ENCODE data around the gene MS4A6E.

The MS4A6E gene

DNA sequence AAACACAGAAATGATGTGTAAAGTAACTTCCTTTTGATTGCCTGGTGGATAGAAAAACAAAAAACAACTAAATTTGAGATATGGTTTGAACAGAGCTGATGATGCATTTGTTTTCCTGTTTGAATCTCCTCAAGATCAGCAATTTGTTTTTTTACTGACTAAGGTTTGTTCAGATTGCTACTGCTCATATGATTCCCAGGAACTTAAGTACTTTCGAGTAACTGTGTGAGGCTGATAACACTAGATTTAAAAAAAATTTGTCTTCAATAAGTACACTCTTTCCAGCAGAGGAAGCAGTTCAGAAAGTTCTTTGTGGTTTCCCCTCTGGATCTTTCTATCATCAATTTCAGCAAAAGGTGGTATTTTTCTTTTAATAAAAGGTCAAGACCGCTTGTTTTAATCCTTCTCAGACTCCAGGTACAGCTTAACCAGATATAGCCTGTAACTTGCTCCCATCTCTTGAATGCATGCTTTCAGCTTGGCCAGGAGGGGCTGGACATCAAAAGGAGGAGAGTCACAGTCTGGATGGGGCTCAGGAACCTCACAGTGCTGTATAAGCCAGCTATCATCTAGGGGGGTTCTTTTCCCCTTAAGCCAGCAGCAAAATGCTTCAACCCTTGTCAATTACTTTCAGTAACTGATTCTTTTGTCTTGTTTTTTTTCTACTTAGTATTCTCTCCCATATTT is 12.3 kb upstream of the MS4A6E start:
- Histone ChIP-seq H3K36me3 (ENCODE audit: insufficient read depth, low read length) (no peaks in the 10 kb centered on the region), H3K4me1 (ENCODE audit: insufficient read depth, low read length) (peaks cover 22% of the 10 kb centered on the region), H3K9me3 (ENCODE audit: low read length) (peaks cover 2% of the 10 kb centered on the region), H3K4me3 (ENCODE audit: low read length) (no peak overlapping the region), H3K27me3 (ENCODE audit: insufficient read depth, low read length) (no peaks in the 10 kb centered on the region), H2AFZ (ENCODE audit: low read depth, low read length) (no peak overlapping the region)

DNA sequence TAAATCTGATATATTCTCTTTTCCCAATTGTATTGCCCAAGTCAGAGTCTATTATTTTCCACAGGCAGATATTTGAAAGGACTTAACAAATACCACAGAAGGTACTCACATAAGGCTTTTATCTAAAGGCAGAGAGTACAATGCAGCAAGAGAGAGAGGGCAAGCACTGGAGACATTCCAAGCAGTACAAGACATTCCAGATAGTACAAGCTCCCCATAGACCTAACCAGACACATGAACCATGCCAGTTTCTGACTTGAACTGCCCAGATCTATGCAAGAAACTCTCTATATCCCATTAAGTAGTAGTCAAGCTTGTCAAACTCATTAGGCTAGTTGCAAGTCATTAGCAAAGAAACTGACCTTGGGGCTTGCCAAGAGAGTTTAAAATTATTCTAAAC is 11.2 kb upstream of the MS4A6E start:
- Histone ChIP-seq H3K4me1 (ENCODE audit: insufficient read depth, low read length) (peaks cover 15% of the 10 kb centered on the region), H3K27me3 (ENCODE audit: insufficient read depth, low read length) (no peaks in the 10 kb centered on the region), H3K9me3 (ENCODE audit: low read length) (peaks cover 2% of the 10 kb centered on the region), H3K4me3 (ENCODE audit: low read length) (no peak overlapping the region), H2AFZ (ENCODE audit: low read depth, low read length) (no peak overlapping the region), H3K36me3 (ENCODE audit: insufficient read depth, low read length) (no peaks in the 10 kb centered on the region)

DNA sequence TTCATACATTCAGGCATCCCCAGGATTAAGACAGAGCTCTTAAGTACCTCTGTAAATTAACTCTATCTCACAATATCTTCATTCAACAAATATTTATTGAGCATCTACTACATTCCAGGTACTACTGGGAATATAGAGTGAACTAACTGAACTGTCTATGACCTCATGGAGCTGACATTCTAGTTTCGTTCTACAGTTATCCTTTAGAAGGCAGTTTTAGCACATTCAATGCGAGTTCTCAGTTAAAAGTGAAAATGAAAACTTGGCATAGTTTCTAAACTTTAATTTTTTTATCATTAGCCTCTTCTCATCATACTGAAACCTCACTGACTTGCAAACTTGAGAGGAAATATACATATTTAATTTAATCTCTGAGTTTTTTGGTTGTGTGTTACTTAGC is 10.7 kb upstream of the MS4A6E start:
- H3K36me3 ChIP-seq (ENCODE audit: insufficient read depth, low read length) = no peaks in the 10 kb centered on the region
- no peak overlapping the region for H3K4me3 ChIP-seq (ENCODE audit: low read length)
- H3K27me3 ChIP-seq (ENCODE audit: insufficient read depth, low read length) = no peaks in the 10 kb centered on the region
- no peak overlapping the region for H2AFZ ChIP-seq (ENCODE audit: low read depth, low read length)
- H3K9me3 ChIP-seq (ENCODE audit: low read length) = peaks cover 2% of the 10 kb centered on the region
- peaks cover 12% of the 10 kb centered on the region for H3K4me1 ChIP-seq (ENCODE audit: insufficient read depth, low read length)

DNA sequence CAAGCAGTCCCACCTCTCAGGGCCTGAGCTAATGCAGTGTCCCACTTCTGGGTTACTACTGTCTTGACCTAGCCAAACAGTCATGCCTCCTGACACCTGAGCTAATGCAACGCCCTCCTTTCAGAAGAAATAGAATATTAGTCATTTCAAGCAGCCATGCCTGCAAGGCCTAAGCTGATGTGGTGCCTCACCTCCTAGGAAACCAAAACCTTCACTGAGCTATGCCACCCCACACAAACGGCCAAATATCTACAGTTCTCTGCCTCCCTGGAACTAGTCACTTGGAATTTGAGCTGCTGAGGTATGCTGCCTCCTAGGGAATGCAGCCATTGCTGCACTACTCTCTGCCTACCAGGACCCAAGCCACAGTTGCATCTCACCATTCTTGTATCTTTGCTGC is 8.3 kb upstream of the MS4A6E start:
- Histone ChIP-seq H3K4me1 (ENCODE audit: insufficient read depth, low read length) (peaks cover 12% of the 10 kb centered on the region), H3K27me3 (ENCODE audit: insufficient read depth, low read length) (no peaks in the 10 kb centered on the region), H2AFZ (ENCODE audit: low read depth, low read length) (no peak overlapping the region), H3K36me3 (ENCODE audit: insufficient read depth, low read length) (no peaks in the 10 kb centered on the region), H3K9me3 (ENCODE audit: low read length) (peaks cover 2% of the 10 kb centered on the region), H3K4me3 (ENCODE audit: low read length) (no peak overlapping the region)

DNA sequence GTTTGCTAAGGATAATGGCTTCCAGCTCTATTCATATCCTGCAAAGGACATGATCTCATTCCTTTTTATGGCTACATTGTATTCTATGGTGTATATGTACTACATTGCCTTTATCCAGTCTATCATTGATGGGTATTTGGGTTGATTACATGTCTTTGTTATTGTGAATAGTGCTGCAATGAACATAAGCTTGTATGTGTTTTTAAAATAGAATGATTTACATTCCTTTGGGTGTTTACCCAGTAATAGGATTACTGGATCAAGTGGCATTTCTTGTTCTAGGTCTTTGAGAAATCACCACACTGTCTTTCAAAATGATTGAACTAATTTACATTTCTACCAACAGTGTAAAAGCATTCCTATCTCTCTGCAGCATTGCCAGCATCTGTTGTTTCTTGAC is 6.0 kb upstream of the MS4A6E start:
- no peaks in the 10 kb centered on the region for H3K27me3 ChIP-seq (ENCODE audit: insufficient read depth, low read length)
- H3K36me3 ChIP-seq (ENCODE audit: insufficient read depth, low read length) = no peaks in the 10 kb centered on the region
- H2AFZ ChIP-seq (ENCODE audit: low read depth, low read length) = no peak overlapping the region
- H3K4me1 ChIP-seq (ENCODE audit: insufficient read depth, low read length) = no peaks in the 10 kb centered on the region
- H3K4me3 ChIP-seq (ENCODE audit: low read length) = no peak overlapping the region
- H3K9me3 ChIP-seq (ENCODE audit: low read length) = peaks cover 2% of the 10 kb centered on the region

DNA sequence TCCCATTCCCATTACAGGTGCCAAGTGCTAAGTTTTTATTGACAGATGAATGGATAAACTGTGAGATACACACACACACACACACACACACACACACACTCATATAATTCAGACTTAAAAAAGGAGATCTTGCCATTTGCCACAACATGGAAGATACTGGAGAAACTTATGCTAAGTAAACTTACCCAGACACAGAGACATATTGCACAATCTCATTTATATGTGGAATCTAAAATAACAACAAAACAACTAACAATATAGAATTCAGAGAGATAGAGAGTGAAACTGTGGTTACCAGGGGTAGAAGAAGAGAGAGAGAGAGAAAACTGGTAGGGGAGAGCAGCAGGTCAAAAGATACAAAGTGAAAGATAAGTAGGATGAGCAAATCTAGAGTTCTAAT is 1.4 kb downstream of the MS4A6E start:
- no peaks in the 10 kb centered on the region for H3K9me3 ChIP-seq (ENCODE audit: low read length)

DNA sequence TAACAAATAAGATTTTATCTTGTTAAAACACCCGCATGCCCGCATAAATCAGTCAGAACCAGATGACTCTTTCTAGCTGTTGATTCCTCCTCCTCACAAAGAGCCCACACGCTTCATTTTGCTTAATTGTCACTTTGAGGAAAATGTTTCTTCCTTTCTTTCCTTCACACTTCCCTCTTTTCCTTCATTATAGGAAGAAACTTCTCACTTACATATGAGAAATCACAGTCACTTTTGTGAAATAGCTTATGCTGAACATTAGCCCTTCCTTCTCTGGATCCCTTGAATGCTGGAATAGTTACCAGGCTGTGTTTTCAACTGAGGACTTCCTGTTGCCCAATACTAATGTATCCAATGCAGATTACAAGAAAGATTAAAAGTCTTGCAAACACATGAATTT is 5.8 kb downstream of the MS4A6E start:
- Histone ChIP-seq H3K36me3 (ENCODE audit: insufficient read depth, low read length) (no peaks in the 10 kb centered on the region), H3K27me3 (ENCODE audit: insufficient read depth, low read length) (no peaks in the 10 kb centered on the region), H3K4me3 (ENCODE audit: low read length) (no peak overlapping the region), H3K9me3 (ENCODE audit: low read length) (no peaks in the 10 kb centered on the region), H3K4me1 (ENCODE audit: insufficient read depth, low read length) (no peaks in the 10 kb centered on the region), H2AFZ (ENCODE audit: low read depth, low read length) (no peak overlapping the region)

More for the DNA sequence above, 1.4 kb downstream of the MS4A6E start:
- H3K4me1 ChIP-seq (ENCODE audit: insufficient read depth, low read length) = no peaks in the 10 kb centered on the region
- H3K36me3 ChIP-seq (ENCODE audit: insufficient read depth, low read length) = no peaks in the 10 kb centered on the region
- no peak overlapping the region for H3K4me3 ChIP-seq (ENCODE audit: low read length)
- no peak overlapping the region for H2AFZ ChIP-seq (ENCODE audit: low read depth, low read length)
- H3K27me3 ChIP-seq (ENCODE audit: insufficient read depth, low read length) = no peaks in the 10 kb centered on the region

DNA sequence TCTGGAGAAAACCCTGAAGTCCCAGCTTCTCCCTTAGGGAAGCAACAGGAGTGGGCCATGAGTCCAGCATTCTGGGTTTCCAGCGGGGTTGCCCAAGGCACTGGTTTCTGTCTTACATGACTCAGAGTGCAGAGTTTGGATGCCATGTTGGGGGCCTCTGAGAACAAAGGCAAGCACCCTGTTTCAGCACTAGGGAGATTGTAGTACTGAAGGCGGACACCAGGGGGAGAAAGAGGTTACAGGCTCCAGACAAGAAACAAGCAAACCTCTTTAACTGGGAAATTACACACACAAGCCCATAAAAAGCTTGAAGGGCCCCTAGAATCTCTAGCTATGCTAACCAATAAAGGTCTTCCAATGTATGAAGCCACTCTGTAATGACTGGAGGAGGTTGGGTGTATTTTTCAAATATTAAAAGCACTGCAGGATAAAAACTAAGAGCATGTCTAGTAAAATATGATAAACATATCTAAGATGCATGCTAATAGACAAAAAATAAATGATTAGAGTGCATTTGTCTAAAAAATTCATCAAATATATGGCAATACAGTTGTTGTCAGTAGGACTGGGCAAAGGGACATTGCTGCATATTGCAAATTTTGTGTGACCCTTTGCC is 7.1 kb downstream of the MS4A6E start:
- no peaks in the 10 kb centered on the region for H3K4me1 ChIP-seq (ENCODE audit: insufficient read depth, low read length)
- no peak overlapping the region for H3K4me3 ChIP-seq (ENCODE audit: low read length)
- H3K36me3 ChIP-seq (ENCODE audit: insufficient read depth, low read length) = no peaks in the 10 kb centered on the region
- H2AFZ ChIP-seq (ENCODE audit: low read depth, low read length) = no peak overlapping the region
- no peaks in the 10 kb centered on the region for H3K27me3 ChIP-seq (ENCODE audit: insufficient read depth, low read length)
- no peaks in the 10 kb centered on the region for H3K9me3 ChIP-seq (ENCODE audit: low read length)

DNA sequence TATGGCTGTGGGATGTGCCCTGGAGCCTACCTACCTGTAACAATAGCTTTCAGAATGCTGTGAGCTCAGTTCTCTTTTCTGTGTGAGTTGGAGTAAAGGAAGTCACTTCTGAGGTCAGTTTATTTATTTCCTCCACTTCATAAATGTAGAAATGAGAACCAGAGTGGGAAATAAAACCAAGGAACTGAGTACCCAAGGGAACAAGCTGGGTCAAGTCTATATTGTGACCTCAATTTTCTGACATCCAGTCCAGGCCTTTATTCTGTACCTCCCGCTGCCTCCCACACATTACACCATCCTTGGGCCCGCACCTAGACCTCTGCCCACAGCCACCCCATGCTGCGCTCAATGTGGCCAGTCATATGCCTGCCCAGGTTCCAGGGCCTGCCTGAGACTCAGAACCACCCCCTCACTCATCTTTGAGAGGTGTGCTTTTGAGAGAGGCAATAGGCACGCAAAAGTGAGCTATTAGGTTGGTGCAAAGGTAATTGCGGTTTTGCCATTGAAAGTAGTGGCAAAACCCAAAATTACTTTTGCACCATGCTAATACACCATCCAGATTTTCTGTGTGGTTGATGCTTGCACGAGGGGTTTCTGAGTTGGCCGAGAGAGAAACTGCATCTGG is 9.8 kb downstream of the MS4A6E start:
- Histone ChIP-seq H3K27me3 (ENCODE audit: insufficient read depth, low read length) (no peaks in the 10 kb centered on the region), H2AFZ (ENCODE audit: low read depth, low read length) (no peak overlapping the region), H3K9me3 (ENCODE audit: low read length) (no peaks in the 10 kb centered on the region), H3K36me3 (ENCODE audit: insufficient read depth, low read length) (no peaks in the 10 kb centered on the region), H3K4me3 (ENCODE audit: low read length) (no peak overlapping the region), H3K4me1 (ENCODE audit: insufficient read depth, low read length) (no peaks in the 10 kb centered on the region)

DNA sequence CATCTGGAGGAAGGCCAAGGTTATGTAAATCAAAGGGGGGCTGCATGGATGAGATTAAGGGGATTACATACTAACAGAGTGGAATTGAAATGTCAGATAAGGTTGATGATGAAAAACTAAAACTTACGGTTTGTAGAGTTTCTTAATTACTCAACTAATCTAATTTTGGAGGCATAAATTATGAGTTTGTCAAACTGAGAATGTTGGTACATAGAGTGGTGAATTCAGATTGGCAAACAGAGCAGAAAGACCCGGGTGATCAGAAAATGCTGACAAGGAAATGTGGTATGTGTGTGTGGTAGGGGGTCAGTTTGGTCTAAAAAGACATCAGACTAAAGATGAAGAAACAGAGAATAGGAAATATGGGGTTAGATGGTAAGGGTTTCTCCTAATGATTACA is 11.0 kb downstream of the MS4A6E start:
- H3K4me3 ChIP-seq (ENCODE audit: low read length) = no peak overlapping the region
- no peaks in the 10 kb centered on the region for H3K36me3 ChIP-seq (ENCODE audit: insufficient read depth, low read length)
- no peaks in the 10 kb centered on the region for H3K9me3 ChIP-seq (ENCODE audit: low read length)
- no peak overlapping the region for H2AFZ ChIP-seq (ENCODE audit: low read depth, low read length)
- H3K4me1 ChIP-seq (ENCODE audit: insufficient read depth, low read length) = no peaks in the 10 kb centered on the region
- H3K27me3 ChIP-seq (ENCODE audit: insufficient read depth, low read length) = no peaks in the 10 kb centered on the region

DNA sequence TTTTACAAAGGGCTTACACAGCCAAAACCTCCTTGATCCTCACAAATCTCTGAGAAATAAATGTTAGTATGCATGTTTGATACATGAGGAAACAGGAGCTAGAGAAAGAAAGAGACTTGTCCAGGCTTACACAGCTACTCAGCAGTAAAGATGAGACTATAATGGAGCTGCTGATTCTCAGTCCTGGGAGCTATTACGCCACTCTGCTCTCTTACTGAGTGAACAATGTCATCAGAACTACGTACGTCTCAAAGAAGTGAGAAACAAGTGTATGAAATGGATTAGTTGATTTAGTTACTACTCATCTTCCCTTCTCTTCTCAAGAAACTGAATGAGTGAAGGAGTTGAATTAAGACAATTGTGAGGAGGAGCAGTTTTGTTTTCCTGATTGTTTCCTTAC is 12.3 kb downstream of the MS4A6E start:
- Histone ChIP-seq H3K4me3 (ENCODE audit: low read length) (no peak overlapping the region), H2AFZ (ENCODE audit: low read depth, low read length) (no peak overlapping the region), H3K9me3 (ENCODE audit: low read length) (no peaks in the 10 kb centered on the region), H3K36me3 (ENCODE audit: insufficient read depth, low read length) (no peaks in the 10 kb centered on the region), H3K4me1 (ENCODE audit: insufficient read depth, low read length) (no peaks in the 10 kb centered on the region), H3K27me3 (ENCODE audit: insufficient read depth, low read length) (no peaks in the 10 kb centered on the region)

DNA sequence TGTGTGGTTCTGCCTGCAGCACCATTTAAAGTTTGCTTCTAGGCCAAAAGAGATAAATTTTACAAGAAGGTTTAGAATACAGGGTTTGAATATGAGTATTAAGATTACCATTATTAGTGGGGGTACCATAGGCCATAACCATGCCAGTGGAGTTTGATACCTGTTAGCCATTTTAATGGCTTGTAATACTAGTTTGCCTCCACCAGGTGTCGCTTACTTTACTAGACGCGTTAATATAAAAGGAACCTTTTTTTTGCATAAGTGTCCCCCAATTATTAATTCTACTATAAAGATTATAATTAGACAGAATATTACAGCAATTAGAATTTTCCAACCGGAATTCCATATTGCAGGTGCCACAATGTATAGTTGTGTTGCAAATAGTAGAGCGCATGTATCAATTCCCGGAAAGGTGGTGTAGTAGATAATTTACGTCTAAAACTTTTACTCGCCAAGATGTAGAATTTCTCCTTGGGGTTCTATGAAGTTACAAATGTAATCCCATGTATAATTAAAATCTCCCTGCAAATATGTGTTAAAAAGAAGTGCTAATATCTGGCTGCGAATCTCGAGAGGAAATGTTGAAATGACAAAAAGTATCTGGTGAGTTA is 16.1 kb downstream of the MS4A6E start:
- no peaks in the 10 kb centered on the region for H3K9me3 ChIP-seq (ENCODE audit: low read length)
- H3K4me3 ChIP-seq (ENCODE audit: low read length) = no peak overlapping the region
- H3K36me3 ChIP-seq (ENCODE audit: insufficient read depth, low read length) = no peaks in the 10 kb centered on the region
- H3K4me1 ChIP-seq (ENCODE audit: insufficient read depth, low read length) = no peaks in the 10 kb centered on the region
- H2AFZ ChIP-seq (ENCODE audit: low read depth, low read length) = no peak overlapping the region
- H3K27me3 ChIP-seq (ENCODE audit: insufficient read depth, low read length) = no peaks in the 10 kb centered on the region

DNA sequence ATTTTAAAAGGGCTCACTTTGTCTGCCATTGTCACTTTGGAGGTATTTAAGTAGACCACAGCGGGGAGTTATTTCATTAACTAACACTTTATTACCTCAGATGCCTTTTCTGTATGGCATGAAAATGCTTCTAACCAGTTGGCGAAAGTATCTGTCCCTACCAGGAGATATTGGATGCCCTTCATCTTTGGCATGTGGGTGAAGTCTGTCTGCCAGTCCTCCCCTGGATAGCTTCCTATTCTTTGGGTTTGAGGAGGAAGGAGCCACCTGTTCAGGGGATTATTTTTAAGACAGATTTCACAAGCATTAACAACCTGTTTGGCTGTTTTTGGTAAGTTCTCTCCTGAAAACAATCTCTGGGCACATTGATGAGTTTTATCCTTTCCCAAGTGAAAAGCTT is 17.1 kb downstream of the MS4A6E start:
- Histone ChIP-seq H3K9me3 (ENCODE audit: low read length) (no peaks in the 10 kb centered on the region), H3K4me1 (ENCODE audit: insufficient read depth, low read length) (no peaks in the 10 kb centered on the region), H3K4me3 (ENCODE audit: low read length) (no peak overlapping the region), H3K27me3 (ENCODE audit: insufficient read depth, low read length) (peaks cover 2% of the 10 kb centered on the region), H3K36me3 (ENCODE audit: insufficient read depth, low read length) (no peaks in the 10 kb centered on the region), H2AFZ (ENCODE audit: low read depth, low read length) (no peak overlapping the region)
